Activated CD4-positive, alpha-beta T cell treated with anti-CD3 and anti-CD28 coated beads for 36 hours (primary cell): ENCODE results near the gene ZNF574. TPM values are rescaled to one million over a fixed set of nuclear protein-coding genes. Genes with fewer than 3 reads are reported as not detected.

ENCODE experiments used
- ATAC-seq: fragments of 200-7000 bp; cut with Tn5 transposase; one replicate; pipeline ENCODE4 v1.10.0; 2021; ENCODE audit warnings: mild to moderate bottlenecking, moderate library complexity
- CTCF ChIA-PET: fragments of 350-600 bp; sonication (Branson Sonifier 250); formaldehyde crosslinking; loops from one replicate; lab custom pipeline; 2021; ENCODE audit warnings: antibody characterized with exemption; lab: Charles Lee
- POLR2A ChIA-PET: fragments of 350-600 bp; sonication (Branson Sonifier 250); formaldehyde crosslinking; loops from one replicate; lab custom pipeline; 2021; ENCODE audit warnings: antibody characterized with exemption, inconsistent platforms; lab: Charles Lee
- DNase-seq: peaks from one replicate; pipeline ENCODE4 v3.0.0-alpha.2; 2020
- H3K27ac Mint-ChIP-seq: one replicate; pipeline ENCODE4 v1.8.0; 2021; ENCODE audit warnings: mixed read lengths
- H3K27me3 Mint-ChIP-seq: one replicate; pipeline ENCODE4 v1.8.0; 2021; ENCODE audit warnings: mixed read lengths
- H3K36me3 Mint-ChIP-seq: one replicate; pipeline ENCODE4 v1.8.0; 2021; ENCODE audit warnings: low read depth, mixed read lengths
- H3K4me1 Mint-ChIP-seq: one replicate; pipeline ENCODE4 v1.8.0; 2021; ENCODE audit warnings: mixed read lengths
- H3K4me3 Mint-ChIP-seq: one replicate; pipeline ENCODE4 v1.8.0; 2021; ENCODE audit warnings: mild to moderate bottlenecking, moderate library complexity, mixed read lengths
- H3K9me3 Mint-ChIP-seq: one replicate; pipeline ENCODE4 v1.8.0; 2021; ENCODE audit warnings: low read depth, mixed read lengths
- intact Hi-C, 2 experiments: fragments of 100-400 bp; cut with DNase I in 1 of 2; cut with micrococcal nuclease in 1 of 2; formaldehyde crosslinking; loops; one replicate each; pipeline versions ENCODE4 v1.14.2 to v1.15.1; 2022 to 2024; cut with DNase I, micrococcal nuclease
- total RNA-seq, 2 experiments: library from RNA; stranded (reverse); gene quantifications; one replicate each; pipeline ENCODE4 v1.2.3, GENCODE V29; 2021

ZNF574 gene
- total RNA-seq, 2 experiments from 2014 or later, result 10.7 to 14.8 TPM

- no peak overlapping the region for H3K4me3 Mint-ChIP-seq
- DNase-seq, result no peak
- ChIA-PET POLR2A (no interaction called here), CTCF (interaction anchor here (1.8 kb wide), 1 partner anchor 59 kb away, joined by 5 read pairs; no protein-coding TSS in a partner anchor)
- intact Hi-C loops, result no loop called here
- H3K36me3 Mint-ChIP-seq, result peaks cover 63% of the 10 kb centered on the region
- no peak for ATAC-seq
- H3K27me3 Mint-ChIP-seq, result no peaks in the 10 kb centered on the region
- H3K4me1 Mint-ChIP-seq, result peaks cover 51% of the 10 kb centered on the region
- no peak overlapping the region for H3K27ac Mint-ChIP-seq
- H3K9me3 Mint-ChIP-seq, result no peaks in the 10 kb centered on the region
Observed at GRCh38 chr19:42117076-42117475, 41.1 kb downstream of the ZNF574 start.

GRCh38 chr19:42120276-42120980 lies 44.5 kb downstream of the ZNF574 start:
- ChIA-PET CTCF (interaction anchor here (0.6 to 1.6 kb wide), 8 partner anchors 10 to 71 kb away, joined by 3 to 4 read pairs (median 3); partner anchors contain the start of gene POU2F2), POLR2A (no interaction called here)
- Mint-ChIP-seq H3K4me3 (peak overlapping the region; percentile 80), H3K36me3 (peaks cover 55% of the 10 kb centered on the region), H3K9me3 (no peaks in the 10 kb centered on the region), H3K27ac (peak overlapping the region; percentile 94), H3K27me3 (no peaks in the 10 kb centered on the region), H3K4me1 (peaks cover 55% of the 10 kb centered on the region)
- no peak for DNase-seq
- ATAC-seq, result no peak
- intact Hi-C loops, result loop anchor here (5.0 kb wide), 2 partner anchors 248 to 277 kb away; no protein-coding TSS in a partner anchor

- H3K4me3 Mint-ChIP-seq, result peak overlapping the region; percentile 80
- intact Hi-C loops, result loop anchor here (1.0 to 5.0 kb wide), 4 partner anchors 13 to 276 kb away; partner anchors contain the start of gene ZNF574 (in 1 of the 2)
- no peaks in the 10 kb centered on the region for H3K27me3 Mint-ChIP-seq
- DNase-seq (peak; percentile 40), ATAC-seq (peak; percentile 0)
- peaks cover 54% of the 10 kb centered on the region for H3K4me1 Mint-ChIP-seq
- peaks cover 49% of the 10 kb centered on the region for H3K36me3 Mint-ChIP-seq
- ChIA-PET CTCF (interaction anchor here (1.0 to 1.6 kb wide), 4 partner anchors 11 to 65 kb away, joined by 3 to 4 read pairs (median 3); partner anchors contain the start of gene POU2F2), POLR2A (no interaction called here)
- H3K27ac Mint-ChIP-seq, result peak overlapping the region; percentile 94
- no peaks in the 10 kb centered on the region for H3K9me3 Mint-ChIP-seq
Observed at GRCh38 chr19:42121036-42121621, 45.2 kb downstream of the ZNF574 start.

- Mint-ChIP-seq H3K4me3 (peak overlapping the region; percentile 80), H3K9me3 (no peaks in the 10 kb centered on the region), H3K27ac (peak overlapping the region; percentile 94), H3K27me3 (no peaks in the 10 kb centered on the region), H3K36me3 (peaks cover 44% of the 10 kb centered on the region), H3K4me1 (peaks cover 57% of the 10 kb centered on the region)
- ChIA-PET POLR2A (no interaction called here), CTCF (interaction anchor here (1.0 kb wide), 1 partner anchor 12 kb away, joined by 3 read pairs; no protein-coding TSS in a partner anchor)
- ATAC-seq (peak; percentile 81), DNase-seq (peak; percentile 93)
- intact Hi-C loops, result loop anchor here (1.0 to 5.0 kb wide), 9 partner anchors 11 to 301 kb away; partner anchors contain the start of genes GSK3A (in 1 of the 2), POU2F2 (in 1 of the 2) and ZNF574 (in 1 of the 2)
Observed at GRCh38 chr19:42121656-42122069, 45.7 kb downstream of the ZNF574 start.

- ATAC-seq, result peak; percentile 78
- Mint-ChIP-seq H3K27ac (peak overlapping the region; percentile 94), H3K9me3 (no peaks in the 10 kb centered on the region), H3K4me3 (peak overlapping the region; percentile 80), H3K27me3 (no peaks in the 10 kb centered on the region), H3K36me3 (peaks cover 35% of the 10 kb centered on the region), H3K4me1 (peaks cover 61% of the 10 kb centered on the region)
- ChIA-PET CTCF (interaction anchor here (0.6 to 3.4 kb wide), 10 partner anchors 9 to 1709 kb away, joined by 3 to 35 read pairs (median 4); partner anchors contain the start of gene POU2F2), POLR2A (interaction anchor here (0.5 kb wide), 1 partner anchor 283 kb away, joined by 3 read pairs; no protein-coding TSS in a partner anchor)
- intact Hi-C loops, result loop anchor here (1.0 to 5.0 kb wide), 10 partner anchors 8 to 300 kb away; partner anchors contain the start of genes DEDD2 (in 1 of the 2), GSK3A (in 1 of the 2) and POU2F2 (in 1 of the 2)
- DNase-seq, result peak; percentile 91
Observed at GRCh38 chr19:42122691-42123607, 47.0 kb downstream of the ZNF574 start.

GRCh38 chr19:42123765-42124164 lies 47.8 kb downstream of the ZNF574 start:
- peaks cover 32% of the 10 kb centered on the region for H3K36me3 Mint-ChIP-seq
- H3K27ac Mint-ChIP-seq, result peak overlapping the region; percentile 94
- ATAC-seq (no peak), DNase-seq (no peak)
- ChIA-PET POLR2A (interaction anchor here (0.5 to 0.6 kb wide), 2 partner anchors 161 to 282 kb away, joined by 3 read pairs; no protein-coding TSS in a partner anchor), CTCF (interaction anchor here (0.6 to 3.4 kb wide), 12 partner anchors 10 to 1708 kb away, joined by 3 to 35 read pairs (median 4); partner anchors contain the start of gene POU2F2)
- peak overlapping the region; percentile 80 for H3K4me3 Mint-ChIP-seq
- intact Hi-C loops, result loop anchor here (1.0 to 5.0 kb wide), 6 partner anchors 8 to 299 kb away; partner anchors contain the start of genes DEDD2 (in 1 of the 2) and GSK3A (in 1 of the 2)
- H3K4me1 Mint-ChIP-seq, result peaks cover 63% of the 10 kb centered on the region
- no peaks in the 10 kb centered on the region for H3K27me3 Mint-ChIP-seq
- no peaks in the 10 kb centered on the region for H3K9me3 Mint-ChIP-seq

GRCh38 chr19:42124386-42124901 lies 48.5 kb downstream of the ZNF574 start:
- POLR2A ChIA-PET, result interaction anchor here (0.6 kb wide), 1 partner anchor 161 kb away, joined by 3 read pairs; no protein-coding TSS in a partner anchor
- DNase-seq (no peak), ATAC-seq (no peak)
- intact Hi-C loops, result loop anchor here (5.0 kb wide), 2 partner anchors 252 to 273 kb away; no protein-coding TSS in a partner anchor
- CTCF ChIA-PET, result interaction anchor here (0.6 to 3.4 kb wide), 8 partner anchors 10 to 169 kb away, joined by 3 to 35 read pairs (median 7); partner anchors contain the start of gene POU2F2
- Mint-ChIP-seq H3K4me1 (peaks cover 64% of the 10 kb centered on the region), H3K27me3 (no peaks in the 10 kb centered on the region), H3K36me3 (peaks cover 28% of the 10 kb centered on the region), H3K27ac (peak overlapping the region; percentile 34), H3K9me3 (no peaks in the 10 kb centered on the region), H3K4me3 (no peak overlapping the region)

- POLR2A ChIA-PET, result no interaction called here
- CTCF ChIA-PET, result interaction anchor here (1.8 to 3.4 kb wide), 4 partner anchors 9 to 51 kb away, joined by 5 to 35 read pairs (median 19); partner anchors contain the start of gene POU2F2
- intact Hi-C loops, result no loop called here
- Mint-ChIP-seq H3K36me3 (peaks cover 26% of the 10 kb centered on the region), H3K27ac (no peak overlapping the region), H3K9me3 (no peaks in the 10 kb centered on the region), H3K27me3 (no peaks in the 10 kb centered on the region), H3K4me3 (no peak overlapping the region), H3K4me1 (peaks cover 69% of the 10 kb centered on the region)
- ATAC-seq (no peak), DNase-seq (no peak)
Observed at GRCh38 chr19:42125536-42125935, 49.6 kb downstream of the ZNF574 start.

- H3K4me3 Mint-ChIP-seq, result no peak overlapping the region
- ChIA-PET POLR2A (no interaction called here), CTCF (interaction anchor here (0.8 to 0.9 kb wide), 2 partner anchors 18 to 54 kb away, joined by 3 to 5 read pairs; no protein-coding TSS in a partner anchor)
- H3K27ac Mint-ChIP-seq, result peak overlapping the region; percentile 49
- H3K36me3 Mint-ChIP-seq, result peaks cover 22% of the 10 kb centered on the region
- H3K27me3 Mint-ChIP-seq, result no peaks in the 10 kb centered on the region
- intact Hi-C loops, result no loop called here
- peaks cover 67% of the 10 kb centered on the region for H3K4me1 Mint-ChIP-seq
- ATAC-seq, result no peak
- H3K9me3 Mint-ChIP-seq, result no peaks in the 10 kb centered on the region
- no peak for DNase-seq
Observed at GRCh38 chr19:42126574-42126973, 50.6 kb downstream of the ZNF574 start.
